PFSK-1 (cell line): ENCODE measurements around the gene SIGLEC14.

Source experiments
- FOXP2 ChIP-seq: optimal IDR thresholded peaks from 2 replicates; pipeline ENCODE3; 2011; ENCODE audit warnings: borderline replicate concordance, control low read depth, inconsistent platforms; ENCODE audit not compliant: insufficient read depth; ENCODE audit errors: extremely low read length, extremely low read depth
- POLR2AphosphoS5 ChIP-seq: IDR thresholded peaks from 2 replicates; pipeline ENCODE4 v1.6.1; 2012; ENCODE audit warnings: low read depth, mild to moderate bottlenecking, control low read depth, low read length, moderate library complexity
- TF ChIP-seq, protein P1 (sequence below), 2 experiments: IDR thresholded peaks; 2 replicates each; pipeline versions ENCODE4 v1.6.1 to v1.8.0; 2011 to 2012; ENCODE audit warnings: low read depth in 2 of 2, low read length in 2 of 2, control low read depth in 1 of 2, inconsistent platforms in 1 of 2, mild to moderate bottlenecking in 1 of 2, moderate library complexity in 1 of 2; ENCODE audit not compliant: insufficient read depth in 1 of 2

DNA sequence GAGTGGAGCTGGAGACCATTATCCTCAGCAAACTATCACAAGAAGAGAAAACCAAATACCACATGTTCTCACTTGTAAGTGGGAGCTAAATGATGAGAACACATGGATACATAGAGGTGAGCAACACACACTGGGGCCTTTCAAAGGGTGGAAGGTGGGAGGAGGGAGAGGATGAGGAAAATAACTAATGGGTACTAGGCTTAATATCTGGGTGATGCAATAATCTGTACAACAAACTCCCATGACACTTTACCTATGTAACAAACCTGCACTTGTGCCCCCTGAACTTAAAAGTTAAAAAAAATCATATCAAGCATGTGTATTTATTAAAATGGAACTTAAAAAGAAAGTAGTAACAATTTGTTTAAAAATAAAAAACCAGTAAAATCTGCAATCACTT is 5.0 kb downstream of the SIGLEC14 start:
- TF ChIP-seq FOXP2 (no peak), POLR2AphosphoS5 (no peak)
- TF ChIP-seq, protein P1, sequence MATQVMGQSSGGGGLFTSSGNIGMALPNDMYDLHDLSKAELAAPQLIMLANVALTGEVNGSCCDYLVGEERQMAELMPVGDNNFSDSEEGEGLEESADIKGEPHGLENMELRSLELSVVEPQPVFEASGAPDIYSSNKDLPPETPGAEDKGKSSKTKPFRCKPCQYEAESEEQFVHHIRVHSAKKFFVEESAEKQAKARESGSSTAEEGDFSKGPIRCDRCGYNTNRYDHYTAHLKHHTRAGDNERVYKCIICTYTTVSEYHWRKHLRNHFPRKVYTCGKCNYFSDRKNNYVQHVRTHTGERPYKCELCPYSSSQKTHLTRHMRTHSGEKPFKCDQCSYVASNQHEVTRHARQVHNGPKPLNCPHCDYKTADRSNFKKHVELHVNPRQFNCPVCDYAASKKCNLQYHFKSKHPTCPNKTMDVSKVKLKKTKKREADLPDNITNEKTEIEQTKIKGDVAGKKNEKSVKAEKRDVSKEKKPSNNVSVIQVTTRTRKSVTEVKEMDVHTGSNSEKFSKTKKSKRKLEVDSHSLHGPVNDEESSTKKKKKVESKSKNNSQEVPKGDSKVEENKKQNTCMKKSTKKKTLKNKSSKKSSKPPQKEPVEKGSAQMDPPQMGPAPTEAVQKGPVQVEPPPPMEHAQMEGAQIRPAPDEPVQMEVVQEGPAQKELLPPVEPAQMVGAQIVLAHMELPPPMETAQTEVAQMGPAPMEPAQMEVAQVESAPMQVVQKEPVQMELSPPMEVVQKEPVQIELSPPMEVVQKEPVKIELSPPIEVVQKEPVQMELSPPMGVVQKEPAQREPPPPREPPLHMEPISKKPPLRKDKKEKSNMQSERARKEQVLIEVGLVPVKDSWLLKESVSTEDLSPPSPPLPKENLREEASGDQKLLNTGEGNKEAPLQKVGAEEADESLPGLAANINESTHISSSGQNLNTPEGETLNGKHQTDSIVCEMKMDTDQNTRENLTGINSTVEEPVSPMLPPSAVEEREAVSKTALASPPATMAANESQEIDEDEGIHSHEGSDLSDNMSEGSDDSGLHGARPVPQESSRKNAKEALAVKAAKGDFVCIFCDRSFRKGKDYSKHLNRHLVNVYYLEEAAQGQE (IDR thresholded peaks at IDR 0.05; ENCODE audit: insufficient read depth in 1 of 2, low read depth in 2 of 2, low read length in 2 of 2) = no peak
